GM21381 (cell line): ENCODE measurements around the gene DHX58.

Experiments
- ATAC-seq: cut with Tn5 transposase; IDR thresholded peaks from one replicate; pipeline ENCODE4 v1.9.1; 2021; ENCODE audit warnings: mild to moderate bottlenecking, moderate library complexity; ENCODE audit not compliant: unreplicated experiment

DHX58 gene

DNA sequence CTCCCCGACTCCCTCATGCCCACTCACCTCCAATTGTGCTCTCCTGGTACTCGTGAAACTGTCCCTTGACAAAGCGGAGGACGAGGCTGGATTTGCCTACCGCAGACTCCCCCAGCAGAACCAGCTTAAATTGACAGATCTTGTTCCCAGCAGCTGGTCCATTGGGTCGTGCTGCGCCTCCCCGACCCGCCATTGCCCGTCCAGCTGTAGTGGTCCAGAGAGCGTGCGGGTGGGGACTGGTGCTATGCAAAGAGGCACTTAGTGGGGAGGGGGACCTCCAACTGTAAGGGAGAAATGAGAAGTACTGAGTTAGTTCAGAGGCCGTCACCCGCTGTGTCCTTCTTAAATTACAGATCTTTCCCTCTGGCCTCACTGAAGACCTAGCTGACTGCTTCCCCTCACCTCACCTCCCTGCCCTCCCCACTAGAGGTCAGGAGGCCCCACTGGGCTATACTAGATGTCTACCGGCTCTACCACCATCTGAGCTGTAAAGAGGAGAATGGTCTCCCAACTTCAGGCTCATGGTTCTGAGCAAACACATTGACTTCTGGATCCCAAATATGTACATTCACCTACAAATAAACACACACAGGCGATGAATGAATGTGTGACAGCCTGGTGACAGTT is 17.9 kb upstream of the DHX58 start:
- ATAC-seq = no peak

DNA sequence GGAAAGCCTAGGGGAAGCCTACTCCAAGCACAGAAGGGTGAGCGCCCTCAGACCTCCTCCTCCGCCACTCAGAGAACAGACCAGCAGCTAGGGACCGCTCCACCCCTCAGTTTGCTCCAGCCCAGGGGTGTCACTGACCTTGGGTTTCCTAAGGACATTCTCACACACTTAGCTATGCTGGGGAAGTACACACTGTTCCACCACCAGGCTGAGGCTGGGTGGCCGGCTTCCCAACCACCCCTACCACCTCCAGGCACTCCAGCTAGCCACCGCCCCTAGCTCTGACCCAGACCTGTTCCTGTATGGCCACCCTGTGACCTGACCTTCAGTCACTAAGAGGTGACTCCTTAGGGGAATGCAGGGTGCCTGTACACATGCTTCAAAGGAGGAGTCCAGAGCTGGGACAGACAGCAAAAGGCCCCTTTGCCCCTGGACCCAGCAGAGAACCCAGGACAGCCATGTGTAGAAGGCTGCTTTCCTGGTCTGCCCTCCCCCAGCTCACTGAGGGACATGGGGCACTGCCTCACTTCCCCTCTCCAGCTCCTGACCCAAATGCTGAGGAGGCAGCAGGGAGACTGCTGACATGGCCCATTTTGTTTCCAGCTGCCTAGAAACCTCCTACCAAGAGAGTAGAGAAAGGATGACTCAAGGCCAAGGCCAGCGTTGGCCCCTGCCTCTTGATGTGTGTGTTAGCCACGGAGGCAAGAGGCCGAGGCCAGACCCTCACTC is 16.8 kb upstream of the DHX58 start:
- ATAC-seq = no peak

DNA sequence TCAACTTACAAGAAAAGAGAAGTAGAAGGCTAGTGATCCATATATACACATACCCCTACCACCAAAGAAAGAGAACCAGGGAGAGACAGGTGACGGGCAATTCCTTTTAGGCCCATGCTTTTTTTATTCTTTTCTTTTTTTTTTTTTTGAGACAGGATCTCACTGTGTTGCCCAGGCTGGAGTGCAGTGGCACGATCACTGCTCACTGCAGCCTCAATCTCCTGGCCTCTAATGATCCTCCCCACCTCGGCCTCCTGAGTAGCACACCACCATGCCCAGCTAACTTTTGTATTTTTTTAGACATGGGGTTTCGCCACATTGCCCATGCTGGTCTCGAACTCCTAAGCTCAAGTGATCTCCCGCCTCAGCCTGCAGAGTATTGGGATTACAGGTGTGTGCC is 14.9 kb upstream of the DHX58 start:
- ATAC-seq = no peak

DNA sequence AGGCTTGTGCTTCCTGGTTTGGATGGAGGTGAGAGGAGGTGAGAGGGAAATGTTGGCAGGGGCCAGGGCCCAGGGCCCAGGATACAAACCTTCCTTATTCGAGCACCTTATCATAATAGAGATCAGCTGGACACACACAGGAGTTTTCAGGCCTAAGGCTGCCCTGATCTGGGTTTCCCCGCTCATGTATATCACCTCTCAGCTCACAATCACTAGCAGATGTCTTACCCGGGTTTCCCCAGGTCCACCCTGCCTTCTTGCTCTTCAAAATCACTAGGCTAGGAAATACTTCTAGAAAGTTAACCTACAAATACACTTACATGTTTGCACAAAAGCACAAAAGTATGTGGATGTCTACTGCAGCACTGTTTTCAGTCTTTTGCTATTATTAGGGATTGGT is 14.3 kb upstream of the DHX58 start:
- no peak for ATAC-seq

DNA sequence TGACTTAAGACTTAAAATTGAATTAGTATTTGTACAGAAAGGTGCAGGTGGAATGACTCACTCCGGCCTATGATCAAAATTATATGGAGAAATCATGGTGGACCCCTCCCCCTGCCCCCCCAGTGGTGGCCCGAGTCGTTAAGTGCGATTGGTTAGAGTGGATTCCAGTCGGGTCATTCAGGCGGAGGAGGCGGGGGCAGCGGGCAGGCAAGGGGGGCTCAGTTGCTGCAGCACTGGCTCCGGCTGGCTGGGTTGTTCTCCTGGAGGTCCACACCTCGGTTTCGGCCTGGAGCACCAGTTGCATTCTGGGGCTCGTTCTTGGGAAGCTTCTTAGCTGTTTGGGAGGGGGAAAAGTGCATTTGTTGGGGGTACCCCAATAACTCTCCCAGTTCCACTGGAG is 13.1 kb upstream of the DHX58 start:
- ATAC-seq = no peak

DNA sequence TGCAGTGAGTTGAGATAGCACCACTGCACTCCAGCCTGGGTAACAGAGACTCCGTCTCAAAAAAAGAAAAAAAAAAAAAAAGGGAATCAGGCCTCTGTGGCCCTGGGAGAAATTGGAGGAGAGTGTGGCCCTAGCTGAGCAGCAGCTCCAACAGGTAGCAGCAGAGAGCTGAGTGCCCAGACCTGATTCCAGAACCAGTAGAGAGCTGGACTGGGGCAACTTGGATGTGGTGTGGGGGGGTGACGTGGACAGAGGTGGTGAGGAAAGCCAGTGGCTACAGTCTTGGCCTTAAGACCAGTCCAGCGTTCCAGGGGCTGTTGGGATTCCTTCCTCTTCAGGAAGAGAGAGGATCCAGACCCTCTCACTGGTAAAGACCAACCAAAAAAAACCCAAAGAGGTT is 11.7 kb upstream of the DHX58 start:
- ATAC-seq = no peak

DNA sequence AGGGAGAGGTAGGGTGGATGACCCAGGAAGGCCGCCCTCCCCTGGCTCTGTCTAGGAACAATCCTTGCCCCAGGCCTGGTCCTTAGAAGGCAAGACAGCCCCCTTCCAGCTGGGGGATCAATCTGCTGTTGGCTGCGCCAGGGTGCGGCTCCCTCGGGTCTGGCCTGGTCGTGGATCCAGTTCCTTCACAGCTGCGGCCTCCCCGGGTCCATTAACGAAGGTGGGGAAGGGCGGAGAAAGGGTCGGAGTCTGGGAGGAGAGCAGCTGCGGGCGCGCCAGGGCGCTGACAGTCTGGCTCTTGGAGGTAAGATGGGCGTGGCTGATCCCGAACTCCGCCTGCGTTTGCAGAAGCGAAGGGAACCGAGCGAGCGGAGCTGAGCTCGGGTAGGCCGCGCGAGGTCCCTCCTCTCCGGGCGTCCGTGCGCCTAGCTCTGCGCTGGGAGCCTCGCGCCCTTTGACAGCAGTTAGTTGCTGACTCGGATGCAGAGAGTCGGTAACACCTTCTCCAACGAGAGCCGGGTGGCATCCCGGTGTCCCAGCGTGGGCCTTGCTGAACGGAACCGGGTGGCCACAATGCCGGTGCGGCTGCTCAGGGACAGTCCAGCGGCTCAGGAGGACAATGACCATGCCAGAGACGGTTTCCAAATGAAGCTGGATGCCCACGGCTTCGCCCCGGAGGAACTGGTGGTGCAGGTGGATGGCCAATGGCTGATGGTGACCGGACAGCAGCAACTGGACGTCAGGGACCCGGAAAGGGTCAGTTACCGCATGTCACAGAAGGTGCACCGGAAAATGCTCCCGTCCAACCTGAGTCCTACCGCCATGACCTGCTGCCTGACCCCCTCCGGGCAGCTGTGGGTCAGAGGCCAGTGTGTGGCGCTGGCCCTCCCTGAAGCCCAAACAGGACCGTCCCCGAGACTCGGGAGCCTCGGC is 10.1 kb upstream of the DHX58 start, which contains the start of gene HSPB9:
TSS of gene HSPB9 (plus strand) at position 434 of the 933 bp plus-strand sequence. CDS start at position 481, 47 bp downstream.
- no peak for ATAC-seq

DNA sequence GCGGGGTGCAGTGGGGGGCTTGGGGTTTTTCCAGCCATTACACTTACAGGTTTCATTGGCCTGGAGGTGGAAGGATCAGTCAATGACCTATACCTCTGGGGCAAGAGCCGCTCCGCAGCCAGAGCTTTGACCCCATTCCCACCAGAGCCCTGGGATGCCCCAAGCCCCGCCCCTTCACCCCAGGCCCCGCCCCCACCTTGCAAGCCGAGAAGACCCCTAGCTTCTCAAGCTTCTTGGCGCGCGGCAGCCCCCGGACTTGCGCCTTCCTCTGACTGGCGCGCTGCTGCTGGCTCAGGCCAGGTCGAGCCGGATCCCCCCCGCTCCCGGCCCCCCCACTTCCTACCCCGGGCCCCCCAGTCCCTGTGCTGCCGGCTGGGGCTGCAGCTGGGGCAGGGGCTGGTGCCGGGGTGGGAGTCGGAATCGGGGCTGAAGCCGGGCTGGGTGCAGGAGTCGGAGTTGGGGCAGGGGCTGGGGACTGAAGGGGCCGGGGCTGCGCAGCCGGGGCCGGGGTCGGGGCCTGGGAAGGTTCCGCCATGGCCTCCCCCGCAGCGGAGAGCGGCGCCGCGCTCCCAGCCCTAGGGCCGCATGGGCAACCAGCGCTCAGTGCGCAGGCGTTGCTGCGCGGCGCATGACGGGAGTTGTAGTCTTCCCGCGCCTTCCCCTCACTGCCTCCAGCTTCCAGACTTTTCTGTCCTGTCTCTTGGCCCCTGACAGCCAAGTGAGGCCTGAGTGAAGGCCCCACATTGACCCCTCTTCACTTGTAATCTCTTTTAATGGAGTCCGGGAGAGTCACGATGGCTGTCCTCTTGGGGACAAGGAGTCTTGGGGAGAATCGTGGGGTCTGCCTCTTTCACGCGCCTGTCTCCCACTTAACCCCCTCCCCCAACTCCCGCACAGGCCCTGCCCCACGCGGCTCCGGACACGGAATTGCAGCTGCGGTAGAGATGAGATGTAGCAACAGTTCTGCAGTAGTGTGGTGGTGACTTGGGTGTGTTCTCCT is 8.6 kb upstream of the DHX58 start, which contains the start of gene KAT2A:
TSS of gene KAT2A (minus strand) at position 598 of the 1,000 bp plus-strand sequence. CDS start at position 535, 63 bp downstream.
- ATAC-seq = peak; percentile 81

DNA sequence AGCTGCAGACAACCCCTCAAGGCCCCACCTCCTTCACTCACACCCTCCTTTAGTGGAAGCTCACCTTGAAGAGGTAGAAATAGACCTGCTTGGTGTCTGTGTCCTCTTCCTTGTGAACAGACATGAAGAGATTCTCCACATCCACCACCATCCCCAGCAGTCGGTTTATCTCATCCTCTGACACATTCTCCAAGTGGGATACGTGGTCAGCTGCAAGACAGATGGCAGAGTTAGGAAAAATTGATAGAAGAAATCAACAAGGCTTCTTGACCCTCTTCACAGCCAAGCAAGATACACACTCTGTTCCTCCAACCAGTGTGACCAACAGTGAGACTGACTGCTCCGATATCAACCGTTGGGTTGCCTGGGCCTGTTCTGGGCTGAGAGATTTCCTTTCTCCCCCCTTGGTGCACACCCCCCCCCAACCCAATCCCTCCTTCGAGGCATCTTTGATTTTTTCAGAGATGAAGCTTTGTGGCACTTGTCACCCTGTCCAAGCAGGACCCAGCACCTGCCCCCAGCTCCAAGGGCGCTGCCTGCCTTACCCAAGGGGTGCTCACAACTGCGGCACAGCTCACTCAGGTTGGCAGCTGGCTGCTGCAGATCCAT is 7.8 kb upstream of the DHX58 start:
- ATAC-seq = no peak

DNA sequence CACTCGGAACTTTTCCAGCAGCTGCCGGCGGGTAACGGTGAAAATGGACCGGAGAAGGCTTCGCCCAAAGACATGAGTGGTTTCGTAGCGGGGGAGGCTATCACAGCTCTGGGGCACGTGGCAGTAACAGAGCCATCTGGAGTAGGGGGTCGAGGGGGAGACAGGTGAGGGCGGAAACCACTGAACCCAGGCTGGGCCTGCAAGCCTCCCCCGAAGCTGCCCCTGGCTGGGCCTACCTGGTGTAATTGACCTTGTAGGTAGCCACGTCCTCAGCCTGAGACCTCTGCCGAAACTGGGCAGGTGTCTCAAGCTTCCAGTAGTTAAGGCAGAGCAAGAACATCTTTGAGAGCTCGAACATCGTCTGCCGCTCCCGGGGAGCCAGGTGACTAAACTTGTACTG is 6.8 kb upstream of the DHX58 start:
- no peak for ATAC-seq

DNA sequence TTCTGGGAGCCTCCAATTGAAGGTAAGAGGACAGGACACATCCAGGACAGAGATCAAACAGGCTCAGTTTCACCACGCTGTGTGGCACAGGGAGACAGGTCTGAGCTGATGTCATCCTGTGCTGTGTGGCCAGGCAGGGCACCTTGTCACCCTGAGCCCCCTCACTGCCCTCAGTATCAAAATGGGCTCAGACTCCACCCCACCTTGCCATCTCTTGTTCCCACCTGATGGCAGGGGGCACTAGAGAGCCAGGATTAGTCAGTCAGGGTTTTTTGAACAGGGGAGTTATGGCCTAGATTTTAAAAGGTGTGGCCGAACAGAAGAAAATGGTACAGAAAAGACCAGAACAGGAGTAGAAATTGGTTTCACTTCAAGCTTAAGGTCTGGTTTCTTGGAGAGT is 6.0 kb upstream of the DHX58 start:
- no peak for ATAC-seq

DNA sequence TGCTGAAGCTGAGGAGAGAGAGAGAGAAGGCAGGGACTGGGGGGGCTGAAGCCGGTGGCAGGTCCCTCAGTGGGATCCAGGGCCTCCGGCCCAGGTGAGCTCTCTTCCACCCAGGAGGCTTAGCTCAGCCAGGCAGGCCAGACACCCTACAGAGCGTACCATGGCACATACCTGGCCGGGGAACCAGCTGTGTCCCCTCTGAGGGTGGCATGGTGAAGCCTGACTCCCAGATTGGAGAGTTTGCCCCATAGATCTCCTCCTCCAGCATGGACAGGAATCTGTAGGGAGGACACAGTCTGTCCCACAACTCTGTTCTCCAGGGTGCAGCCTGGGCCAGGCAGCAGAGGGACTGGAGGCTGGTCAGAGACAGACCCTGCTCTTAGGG is 5.6 kb upstream of the DHX58 start:
- ATAC-seq = no peak

DNA sequence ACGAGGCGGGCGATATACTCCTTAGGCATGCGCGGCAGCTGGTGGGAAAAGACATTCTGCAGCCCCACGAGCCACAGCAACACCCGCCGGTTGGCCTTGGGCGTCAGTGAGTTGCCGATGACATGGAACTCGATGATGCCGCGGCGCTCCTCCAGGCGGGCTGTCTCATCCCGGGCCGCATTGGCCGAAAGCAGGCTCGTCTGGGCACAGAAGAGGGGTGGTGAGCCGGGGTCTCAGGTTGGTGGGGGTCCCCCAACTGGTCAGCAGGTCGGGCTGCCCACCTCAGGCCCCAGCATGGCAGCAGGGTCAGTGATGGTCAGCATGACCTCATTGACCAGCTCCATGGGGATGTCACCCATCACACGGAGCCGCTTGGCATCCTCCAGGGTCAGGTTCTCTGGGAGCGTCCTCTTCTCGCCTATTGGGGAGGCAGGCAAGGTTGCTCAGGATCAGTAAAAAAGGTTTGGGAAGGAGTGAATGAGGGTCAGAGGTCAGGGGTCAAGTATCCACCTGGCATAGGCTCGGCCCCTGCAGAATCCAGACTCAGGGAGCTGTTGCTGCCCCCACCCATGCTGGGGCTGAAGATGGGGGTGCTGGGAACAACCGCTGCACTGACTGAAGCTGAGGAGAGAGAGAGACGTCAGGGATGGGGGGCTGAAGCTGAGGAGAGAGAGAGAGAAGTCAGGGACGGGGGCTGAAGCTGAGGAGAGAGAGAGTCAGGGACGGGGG is 5.0 kb upstream of the DHX58 start:
- no peak for ATAC-seq

DNA sequence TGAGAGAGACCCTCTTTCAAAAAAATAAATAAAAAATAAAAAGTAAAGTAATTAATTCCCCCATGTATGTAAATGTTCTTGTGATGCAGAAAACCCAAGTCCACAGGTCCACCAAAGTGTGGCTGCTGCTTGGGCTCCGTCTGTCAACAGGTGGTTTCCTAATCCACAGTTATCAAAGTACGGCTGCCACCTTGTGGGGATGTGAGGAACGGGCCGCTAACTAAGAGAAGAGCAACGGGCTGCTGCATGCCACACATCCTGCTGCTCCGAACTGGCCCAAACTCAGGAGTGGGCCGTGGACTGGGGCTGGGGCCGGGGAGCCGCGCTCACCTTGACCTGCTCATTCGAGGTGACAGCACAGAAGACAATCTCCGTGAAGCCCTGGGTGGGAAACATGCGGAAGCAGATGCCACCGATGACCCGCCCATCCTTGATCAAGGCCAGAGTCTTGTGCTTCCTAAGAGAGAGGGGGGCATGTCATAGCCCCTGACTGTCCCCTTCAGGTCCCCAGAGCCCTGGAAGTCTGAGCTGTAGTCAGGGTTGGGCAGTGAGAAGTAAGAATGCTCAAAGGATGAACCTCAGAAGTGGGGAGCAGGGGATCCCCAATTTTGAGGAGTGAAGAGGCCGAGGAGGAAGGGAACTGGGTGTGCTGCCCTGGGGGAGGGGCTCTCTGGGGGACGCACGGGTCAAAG is 4.3 kb upstream of the DHX58 start:
- no peak for ATAC-seq

DNA sequence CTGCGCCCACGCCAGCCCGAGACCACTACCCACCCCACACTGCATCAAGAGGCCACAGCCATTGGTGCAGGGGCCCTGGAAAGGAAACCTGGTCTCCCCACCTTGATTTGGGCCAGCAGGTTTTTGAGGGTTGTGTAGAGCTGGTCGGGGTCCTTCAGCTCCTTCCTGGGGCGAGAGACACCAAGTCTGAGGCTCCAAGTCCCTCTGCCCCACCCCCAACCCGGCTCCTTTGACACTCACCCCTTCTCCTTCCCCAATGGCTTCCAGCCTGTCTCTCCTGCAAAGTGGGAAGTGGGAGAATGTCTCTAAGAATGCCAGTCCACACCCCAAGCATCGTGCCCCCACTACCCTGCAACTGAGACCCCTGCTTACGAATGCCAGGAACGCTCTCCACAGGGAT is 1.6 kb upstream of the DHX58 start:
- ATAC-seq = no peak

DNA sequence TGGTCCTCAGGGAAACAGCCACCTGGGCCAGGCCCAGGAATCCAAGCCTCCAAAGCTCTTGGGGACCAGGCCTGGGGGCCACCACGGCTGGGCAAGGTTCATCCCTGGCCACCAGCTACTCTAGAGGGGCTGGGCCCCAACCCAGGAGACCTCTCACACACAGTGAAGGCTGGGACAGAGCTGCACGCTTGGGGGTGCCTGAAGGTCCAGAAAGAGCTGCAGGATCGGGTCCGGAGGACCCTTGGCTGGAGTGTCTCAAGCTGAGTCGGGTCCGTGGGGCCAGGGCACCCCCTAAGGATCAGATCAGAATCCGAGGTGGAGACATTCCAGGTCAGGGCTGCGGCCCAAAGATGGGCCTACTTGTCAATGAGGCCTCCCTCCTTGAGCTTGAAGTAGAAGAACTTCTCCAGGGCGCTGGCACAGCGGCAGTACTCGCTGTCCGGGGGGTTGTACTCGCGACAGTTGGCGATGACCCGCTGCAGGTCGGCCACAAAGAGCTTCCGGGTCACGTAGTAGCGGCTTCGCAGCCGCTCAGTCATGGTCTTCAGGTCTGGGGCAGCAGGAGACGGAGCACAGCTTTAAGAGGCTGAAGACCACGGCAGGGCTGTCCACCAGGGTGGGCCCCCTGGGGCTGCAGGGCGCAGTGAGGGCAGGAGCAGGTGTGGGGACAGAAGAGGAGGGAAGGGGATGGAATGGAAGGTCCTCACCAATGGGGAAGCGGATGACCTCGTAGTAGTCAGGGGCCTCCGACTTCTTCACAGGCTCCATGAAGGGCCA is 967 bp upstream of the DHX58 start:
- no peak for ATAC-seq

DNA sequence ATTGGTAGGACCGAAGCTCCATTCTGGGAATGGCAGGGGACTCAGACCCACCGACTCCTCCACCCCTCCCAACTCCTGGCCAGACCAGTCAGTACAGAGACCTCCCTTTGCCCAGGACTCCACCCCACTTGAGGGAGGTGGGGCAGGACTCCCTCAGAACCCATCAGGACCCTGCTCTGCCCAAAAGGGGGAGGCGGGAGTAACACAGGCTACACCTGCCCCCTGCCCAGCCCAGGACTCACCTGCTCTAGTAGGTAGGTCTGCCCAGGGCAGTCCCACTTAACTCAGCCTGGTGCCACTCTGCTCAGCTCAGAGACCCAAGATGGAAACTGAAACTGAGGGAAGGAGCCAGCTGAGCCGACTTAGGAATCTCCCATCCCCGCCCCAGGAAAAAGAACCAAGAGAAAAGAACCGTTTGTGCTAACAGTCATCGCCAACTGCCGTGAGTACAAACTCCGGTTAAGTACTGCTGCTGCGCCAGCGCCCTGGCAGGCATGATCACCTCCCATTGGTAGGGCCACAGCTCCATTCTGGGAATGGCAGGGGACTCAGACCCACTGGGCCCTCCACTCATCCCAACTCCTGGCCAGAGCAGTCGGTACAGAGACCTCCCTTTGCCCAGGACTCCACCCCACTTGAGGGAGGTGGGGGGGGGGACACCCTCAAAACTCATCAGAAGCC is 503 bp downstream of the DHX58 start:
- no peak for ATAC-seq
